ENCODE results near the gene IGSF23. TPM values are rescaled to one million over a fixed set of nuclear protein-coding genes. Genes with fewer than 3 reads are reported as not detected.

IGSF23 gene
- total RNA-seq, 1 experiment from 2014 or later, result not detected

DNA sequence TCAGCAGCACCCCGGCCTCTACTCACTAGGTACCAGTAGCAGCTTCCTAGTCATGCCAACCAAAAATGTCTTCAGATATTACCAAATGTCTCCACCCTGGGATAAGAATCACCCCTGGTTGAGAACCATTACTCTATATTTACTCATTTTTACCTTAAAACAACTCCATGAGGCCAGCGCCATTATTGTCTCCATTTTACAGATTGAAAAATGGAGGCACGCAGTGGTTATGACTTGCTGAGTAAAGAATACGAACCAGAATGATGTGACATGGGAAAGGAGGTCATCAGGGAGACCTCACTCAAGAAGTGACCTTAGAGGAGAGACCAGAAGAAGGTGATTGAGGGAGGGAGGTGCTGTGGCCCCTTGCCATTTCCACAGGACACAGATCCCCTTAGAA is 60.1 kb downstream of the IGSF23 start:
- DNase-seq, result no peak
- Mint-ChIP-seq H3K27me3 (ENCODE audit: unreplicated experiment) (no peaks in the 10 kb centered on the region), H3K4me3 (ENCODE audit: low read depth, unreplicated experiment) (no peak overlapping the region), H3K27ac (ENCODE audit: unreplicated experiment) (peak overlapping the region; percentile 16), H3K36me3 (ENCODE audit: insufficient read depth, unreplicated experiment) (peaks cover 95% of the 10 kb centered on the region), H3K4me1 (ENCODE audit: low read depth, unreplicated experiment) (peaks cover 30% of the 10 kb centered on the region), H3K9me3 (ENCODE audit: low read depth, unreplicated experiment) (no peaks in the 10 kb centered on the region)
- BruUV-seq (replicated peaks), result no TSS peak
- intact Hi-C loops (cut with micrococcal nuclease; ENCODE audit: unreplicated experiment), result no loop called here
- TF ChIP-seq, protein P1, sequence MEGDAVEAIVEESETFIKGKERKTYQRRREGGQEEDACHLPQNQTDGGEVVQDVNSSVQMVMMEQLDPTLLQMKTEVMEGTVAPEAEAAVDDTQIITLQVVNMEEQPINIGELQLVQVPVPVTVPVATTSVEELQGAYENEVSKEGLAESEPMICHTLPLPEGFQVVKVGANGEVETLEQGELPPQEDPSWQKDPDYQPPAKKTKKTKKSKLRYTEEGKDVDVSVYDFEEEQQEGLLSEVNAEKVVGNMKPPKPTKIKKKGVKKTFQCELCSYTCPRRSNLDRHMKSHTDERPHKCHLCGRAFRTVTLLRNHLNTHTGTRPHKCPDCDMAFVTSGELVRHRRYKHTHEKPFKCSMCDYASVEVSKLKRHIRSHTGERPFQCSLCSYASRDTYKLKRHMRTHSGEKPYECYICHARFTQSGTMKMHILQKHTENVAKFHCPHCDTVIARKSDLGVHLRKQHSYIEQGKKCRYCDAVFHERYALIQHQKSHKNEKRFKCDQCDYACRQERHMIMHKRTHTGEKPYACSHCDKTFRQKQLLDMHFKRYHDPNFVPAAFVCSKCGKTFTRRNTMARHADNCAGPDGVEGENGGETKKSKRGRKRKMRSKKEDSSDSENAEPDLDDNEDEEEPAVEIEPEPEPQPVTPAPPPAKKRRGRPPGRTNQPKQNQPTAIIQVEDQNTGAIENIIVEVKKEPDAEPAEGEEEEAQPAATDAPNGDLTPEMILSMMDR (IDR thresholded peaks at IDR 0.05; ENCODE audit: unreplicated experiment), result no peak
- CTCF ChIA-PET, result interaction anchor here (0.6 kb wide), 1 partner anchor 12 kb away, joined by 5 read pairs; no protein-coding TSS in a partner anchor

DNA sequence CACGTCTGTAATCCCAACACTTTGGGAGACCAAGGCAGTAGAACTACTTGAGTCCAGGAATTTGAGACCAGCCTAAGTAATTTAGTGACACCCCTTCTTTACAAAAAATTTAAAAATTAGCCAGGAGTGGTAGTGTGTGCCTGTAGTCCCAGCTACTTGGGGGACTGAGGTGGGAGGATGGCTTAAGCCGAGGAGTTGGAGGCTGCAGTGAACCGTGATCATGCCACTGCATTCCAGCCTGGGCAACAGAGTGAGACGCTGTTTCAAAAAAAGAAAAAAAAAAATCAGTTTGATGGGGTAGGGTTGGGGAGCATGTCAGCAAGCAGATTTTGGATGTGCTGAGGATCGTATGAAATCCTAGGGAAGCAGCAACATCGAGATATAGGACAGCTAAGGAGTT is 62.2 kb downstream of the IGSF23 start:
- no TSS peak for BruUV-seq (replicated peaks)
- Mint-ChIP-seq H3K4me3 (ENCODE audit: low read depth, unreplicated experiment) (no peak overlapping the region), H3K36me3 (ENCODE audit: insufficient read depth, unreplicated experiment) (peaks cover 90% of the 10 kb centered on the region), H3K4me1 (ENCODE audit: low read depth, unreplicated experiment) (peaks cover 23% of the 10 kb centered on the region), H3K27ac (ENCODE audit: unreplicated experiment) (peak overlapping the region; percentile 62), H3K9me3 (ENCODE audit: low read depth, unreplicated experiment) (no peaks in the 10 kb centered on the region), H3K27me3 (ENCODE audit: unreplicated experiment) (no peaks in the 10 kb centered on the region)
- no peak for DNase-seq
- CTCF ChIA-PET, result no interaction called here
- TF ChIP-seq, protein P1 (IDR thresholded peaks at IDR 0.05; ENCODE audit: unreplicated experiment), result no peak
- intact Hi-C loops (cut with micrococcal nuclease; ENCODE audit: unreplicated experiment), result no loop called here

DNA sequence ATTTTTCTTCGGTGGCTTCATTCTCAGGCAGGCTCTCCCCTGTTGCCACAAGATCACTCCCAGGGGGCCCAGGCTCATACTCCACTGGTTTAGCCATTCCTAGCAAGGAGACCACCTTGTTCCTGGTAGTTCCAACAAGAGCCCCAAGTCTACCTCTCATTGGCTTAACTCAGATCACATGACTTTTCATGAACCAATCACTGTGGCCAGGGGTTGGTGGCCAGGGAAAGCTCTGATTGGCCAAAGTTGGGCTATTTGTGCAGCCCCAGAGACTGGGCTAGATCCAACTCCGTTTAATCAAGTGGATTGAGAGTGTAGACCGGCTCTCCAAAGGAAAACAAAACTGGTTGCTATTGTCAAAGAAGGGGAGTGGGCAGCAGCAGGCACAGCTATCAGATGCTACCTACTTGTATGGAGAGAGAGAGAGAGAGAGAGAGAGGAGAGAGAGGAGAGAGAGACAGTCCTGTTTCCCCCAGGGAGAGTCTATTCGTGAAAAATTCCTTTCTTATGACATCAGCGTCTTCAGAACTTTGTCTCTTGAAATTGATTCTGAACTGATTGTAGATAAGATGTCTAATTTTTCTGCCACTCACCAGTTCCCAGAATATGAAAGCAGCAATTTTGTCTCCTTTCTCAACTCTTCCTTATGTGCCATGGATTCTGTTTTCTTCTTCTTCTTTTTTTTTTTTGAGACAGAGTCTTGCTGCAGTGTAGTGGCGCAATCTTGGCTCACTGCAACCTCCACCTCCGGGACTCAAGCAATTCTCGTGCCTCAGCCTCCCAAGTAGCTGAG is 63.9 kb downstream of the IGSF23 start:
- H3K36me3 Mint-ChIP-seq (ENCODE audit: insufficient read depth, unreplicated experiment), result peaks cover 81% of the 10 kb centered on the region
- CTCF ChIA-PET, result interaction anchor here (0.8 to 1.0 kb wide), 4 partner anchors 14 to 106 kb away, joined by 3 to 4 read pairs (median 4); no protein-coding TSS in a partner anchor
- peaks cover 23% of the 10 kb centered on the region for H3K4me1 Mint-ChIP-seq (ENCODE audit: low read depth, unreplicated experiment)
- H3K4me3 Mint-ChIP-seq (ENCODE audit: low read depth, unreplicated experiment), result no peak overlapping the region
- H3K9me3 Mint-ChIP-seq (ENCODE audit: low read depth, unreplicated experiment), result no peaks in the 10 kb centered on the region
- peak overlapping the region; percentile 33 for H3K27ac Mint-ChIP-seq (ENCODE audit: unreplicated experiment)
- intact Hi-C loops (cut with micrococcal nuclease; ENCODE audit: unreplicated experiment), result no loop called here
- no TSS peak for BruUV-seq (replicated peaks)
- DNase-seq, result no peak
- TF ChIP-seq, protein P1 (IDR thresholded peaks at IDR 0.05; ENCODE audit: unreplicated experiment), result no peak
- H3K27me3 Mint-ChIP-seq (ENCODE audit: unreplicated experiment), result no peaks in the 10 kb centered on the region

DNA sequence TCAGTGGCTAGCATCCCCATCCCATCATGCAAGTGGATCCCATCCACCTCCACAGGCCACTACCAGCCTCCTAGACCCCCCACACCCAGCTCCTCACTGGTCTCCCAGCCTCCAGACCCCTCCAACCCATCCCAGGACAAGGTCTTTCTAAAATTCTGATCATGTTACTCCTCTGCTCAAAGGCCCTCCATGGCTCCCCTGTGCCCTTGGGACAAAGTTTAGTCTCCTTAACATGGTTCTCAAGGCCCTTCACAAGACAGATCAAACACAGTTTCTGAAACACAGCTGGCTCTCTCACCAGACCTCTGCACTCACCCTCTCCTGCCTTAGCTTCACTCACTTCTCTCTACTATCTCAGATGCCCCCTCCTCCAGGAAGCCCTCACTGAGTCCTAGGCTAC is 67.2 kb downstream of the IGSF23 start:
- no peaks in the 10 kb centered on the region for H3K27me3 Mint-ChIP-seq (ENCODE audit: unreplicated experiment)
- H3K36me3 Mint-ChIP-seq (ENCODE audit: insufficient read depth, unreplicated experiment), result peaks cover 69% of the 10 kb centered on the region
- H3K4me1 Mint-ChIP-seq (ENCODE audit: low read depth, unreplicated experiment), result peaks cover 51% of the 10 kb centered on the region
- BruUV-seq (replicated peaks), result no TSS peak
- intact Hi-C loops (cut with micrococcal nuclease; ENCODE audit: unreplicated experiment), result no loop called here
- H3K9me3 Mint-ChIP-seq (ENCODE audit: low read depth, unreplicated experiment), result peaks cover 3% of the 10 kb centered on the region
- no peak for DNase-seq
- CTCF ChIA-PET, result interaction anchor here (0.7 kb wide), 1 partner anchor 110 kb away, joined by 3 read pairs; no protein-coding TSS in a partner anchor
- no peak overlapping the region for H3K4me3 Mint-ChIP-seq (ENCODE audit: low read depth, unreplicated experiment)
- TF ChIP-seq, protein P1 (IDR thresholded peaks at IDR 0.05; ENCODE audit: unreplicated experiment), result no peak
- no peak overlapping the region for H3K27ac Mint-ChIP-seq (ENCODE audit: unreplicated experiment)

Data from Calu3 (cell line).